Measurements from ENCODE around the gene OPRL1. TPM values are rescaled to one million over a fixed set of nuclear protein-coding genes. Genes with fewer than 3 reads are reported as not detected.
A peak's percentile ranks its signal among the peaks of the same experiment; 100 is the strongest.

The OPRL1 gene
- total RNA-seq, 3 donors from 2014 or later = 1.6 to 3.4 (median 2.3) TPM

DNA sequence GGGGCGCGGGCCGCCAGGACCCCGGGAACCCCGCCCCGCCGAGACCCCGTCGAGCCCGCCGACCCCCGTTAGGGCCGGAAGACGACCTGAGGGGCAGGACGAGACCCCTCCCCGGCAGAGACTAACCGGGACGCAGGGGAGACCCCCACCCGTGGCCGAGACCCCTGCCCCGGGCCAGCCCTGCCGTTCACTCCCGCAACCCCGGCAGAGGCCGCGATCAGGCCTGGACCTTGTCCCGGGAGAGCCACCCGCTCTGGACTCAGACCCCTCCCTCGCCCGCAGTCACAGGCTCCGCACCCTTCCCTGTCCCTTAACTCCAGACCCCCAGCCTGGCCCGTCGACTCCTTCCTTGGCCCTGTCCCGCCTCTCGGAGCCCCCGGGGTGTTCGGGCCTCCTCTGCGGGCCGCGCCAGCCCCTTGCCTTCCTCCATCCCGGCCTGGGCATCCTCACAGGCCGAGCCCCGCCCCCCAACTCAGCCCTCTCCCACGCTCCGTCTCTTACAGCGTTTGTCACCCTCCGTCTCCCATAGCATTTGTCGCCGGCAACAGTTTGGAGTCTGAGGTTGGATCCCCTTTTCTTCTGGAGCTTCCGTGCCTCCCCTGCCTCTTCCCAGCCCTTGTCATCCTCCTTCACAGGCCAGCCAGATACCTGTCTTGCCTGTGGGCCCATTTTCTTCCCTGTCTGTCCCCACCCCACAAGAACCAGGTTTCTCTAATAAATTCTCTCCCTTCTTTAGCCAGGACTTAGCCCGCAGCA, 16.3 kb upstream of the OPRL1 start:
- H3K4me3 ChIP-seq = peak overlapping the region; percentile 89 to 100 (median 92)
- H3K9me3 ChIP-seq = no peaks in the 10 kb centered on the region
- peak in 1 of 2 donors; percentile 40 for DNase-seq (ENCODE audit: low spot score in 2 of 2)
- no peaks in the 10 kb centered on the region for H3K36me3 ChIP-seq
- H3K27me3 ChIP-seq = no peaks in the 10 kb centered on the region
- H3K27ac ChIP-seq = peak overlapping the region; percentile 84 to 93
- intact Hi-C loops (cut with DNase I; ENCODE audit: low total_unique reads) = no loop called here
- H3K4me1 ChIP-seq = peaks cover 6 to 15% of the 10 kb centered on the region in 2 donors
- TF ChIP-seq POLR2A (IDR thresholded peaks at IDR 0.05) (no peak), POLR2AphosphoS5 (IDR thresholded peaks at IDR 0.05) (no peak)
- TF ChIP-seq, protein P1, sequence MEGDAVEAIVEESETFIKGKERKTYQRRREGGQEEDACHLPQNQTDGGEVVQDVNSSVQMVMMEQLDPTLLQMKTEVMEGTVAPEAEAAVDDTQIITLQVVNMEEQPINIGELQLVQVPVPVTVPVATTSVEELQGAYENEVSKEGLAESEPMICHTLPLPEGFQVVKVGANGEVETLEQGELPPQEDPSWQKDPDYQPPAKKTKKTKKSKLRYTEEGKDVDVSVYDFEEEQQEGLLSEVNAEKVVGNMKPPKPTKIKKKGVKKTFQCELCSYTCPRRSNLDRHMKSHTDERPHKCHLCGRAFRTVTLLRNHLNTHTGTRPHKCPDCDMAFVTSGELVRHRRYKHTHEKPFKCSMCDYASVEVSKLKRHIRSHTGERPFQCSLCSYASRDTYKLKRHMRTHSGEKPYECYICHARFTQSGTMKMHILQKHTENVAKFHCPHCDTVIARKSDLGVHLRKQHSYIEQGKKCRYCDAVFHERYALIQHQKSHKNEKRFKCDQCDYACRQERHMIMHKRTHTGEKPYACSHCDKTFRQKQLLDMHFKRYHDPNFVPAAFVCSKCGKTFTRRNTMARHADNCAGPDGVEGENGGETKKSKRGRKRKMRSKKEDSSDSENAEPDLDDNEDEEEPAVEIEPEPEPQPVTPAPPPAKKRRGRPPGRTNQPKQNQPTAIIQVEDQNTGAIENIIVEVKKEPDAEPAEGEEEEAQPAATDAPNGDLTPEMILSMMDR (IDR thresholded peaks at IDR 0.05) = no peak

DNA sequence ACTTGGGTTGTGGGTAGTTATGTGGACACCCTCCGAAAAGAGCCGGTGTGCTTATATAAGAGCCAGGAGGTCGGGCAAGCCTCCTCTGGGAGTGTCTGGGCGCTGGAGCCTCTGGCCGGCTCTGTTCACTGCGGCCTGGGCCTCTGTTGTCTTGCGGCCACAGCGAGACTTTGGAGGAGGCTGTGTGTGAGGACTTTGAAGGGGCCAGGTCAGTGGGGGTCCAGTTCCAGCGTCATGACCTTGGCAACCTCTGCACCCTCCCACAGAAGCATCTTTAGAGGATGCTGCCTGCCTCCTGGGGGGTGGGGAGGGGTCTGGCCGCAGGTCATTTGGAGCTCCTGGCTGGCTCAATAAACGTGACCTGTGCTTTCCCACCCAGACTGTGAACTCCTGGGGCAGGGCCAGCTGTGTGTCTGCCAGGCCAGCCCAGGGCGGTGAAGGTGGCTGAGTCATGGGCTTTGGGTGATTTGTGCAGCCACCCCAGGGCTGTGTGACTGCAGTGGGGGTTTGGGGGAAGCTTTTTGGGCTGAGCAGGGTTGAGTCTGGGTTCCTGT, 15.7 kb upstream of the OPRL1 start:
- no peak for DNase-seq (ENCODE audit: low spot score in 2 of 2)
- H3K36me3 ChIP-seq = no peaks in the 10 kb centered on the region
- peak overlapping the region; percentile 89 to 100 (median 92) for H3K4me3 ChIP-seq
- H3K9me3 ChIP-seq = no peaks in the 10 kb centered on the region
- intact Hi-C loops (cut with DNase I; ENCODE audit: low total_unique reads) = no loop called here
- H3K27ac ChIP-seq = peak overlapping the region; percentile 84 to 93
- no peaks in the 10 kb centered on the region for H3K27me3 ChIP-seq
- TF ChIP-seq POLR2AphosphoS5 (IDR thresholded peaks at IDR 0.05) (no peak), POLR2A (IDR thresholded peaks at IDR 0.05) (no peak)
- TF ChIP-seq, protein P1 (IDR thresholded peaks at IDR 0.05) = no peak
- H3K4me1 ChIP-seq = peaks cover 6 to 15% of the 10 kb centered on the region in 2 donors

DNA sequence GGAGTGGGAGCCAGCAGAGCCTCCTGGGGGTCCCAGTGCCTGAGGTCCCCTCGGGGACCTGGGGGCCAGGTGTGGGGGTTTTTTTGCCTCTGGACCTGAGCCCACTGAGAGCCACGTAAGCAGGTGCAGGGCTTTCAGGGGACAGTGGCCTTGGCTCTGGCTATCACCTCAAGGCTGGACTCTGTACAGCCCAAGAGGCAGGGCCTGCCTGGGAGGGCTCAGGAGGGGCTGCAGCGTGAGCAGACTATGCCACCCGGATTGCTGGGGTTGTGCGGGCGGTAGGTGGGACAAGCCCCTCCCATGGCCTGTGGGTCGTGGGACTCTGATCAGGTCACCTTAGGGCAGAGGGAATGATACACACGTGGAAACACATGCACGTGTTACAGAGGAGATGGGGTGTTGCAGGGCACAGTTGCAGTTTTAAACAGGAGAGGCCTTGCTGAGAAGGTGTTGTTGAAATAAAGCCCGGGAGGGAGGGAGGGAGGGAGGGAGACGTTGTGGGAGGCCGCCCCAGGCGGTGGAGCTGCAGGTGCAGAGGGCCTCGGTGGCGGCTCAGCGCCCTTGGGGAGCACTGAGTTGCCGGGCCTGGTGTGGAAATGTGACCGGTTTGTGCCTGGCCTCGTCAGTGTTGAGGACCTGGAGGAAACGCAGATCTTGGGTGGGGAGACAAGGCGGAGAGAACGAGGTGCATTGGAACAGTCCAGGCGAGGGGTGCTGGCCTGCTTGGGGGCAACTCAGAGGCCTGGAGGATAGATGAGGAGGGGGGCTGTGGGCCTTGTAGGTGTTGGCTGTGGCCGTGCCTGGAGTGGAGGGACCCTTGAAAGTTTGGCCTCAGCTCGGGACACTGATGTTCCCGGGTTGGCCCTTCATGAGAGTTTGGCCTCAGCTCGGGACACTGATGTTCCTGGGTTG, 14.6 kb upstream of the OPRL1 start:
- TF ChIP-seq, protein P1 (IDR thresholded peaks at IDR 0.05) = no peak
- no peak for TF ChIP-seq POLR2AphosphoS5 (IDR thresholded peaks at IDR 0.05)
- no peak for TF ChIP-seq POLR2A (IDR thresholded peaks at IDR 0.05)

DNA sequence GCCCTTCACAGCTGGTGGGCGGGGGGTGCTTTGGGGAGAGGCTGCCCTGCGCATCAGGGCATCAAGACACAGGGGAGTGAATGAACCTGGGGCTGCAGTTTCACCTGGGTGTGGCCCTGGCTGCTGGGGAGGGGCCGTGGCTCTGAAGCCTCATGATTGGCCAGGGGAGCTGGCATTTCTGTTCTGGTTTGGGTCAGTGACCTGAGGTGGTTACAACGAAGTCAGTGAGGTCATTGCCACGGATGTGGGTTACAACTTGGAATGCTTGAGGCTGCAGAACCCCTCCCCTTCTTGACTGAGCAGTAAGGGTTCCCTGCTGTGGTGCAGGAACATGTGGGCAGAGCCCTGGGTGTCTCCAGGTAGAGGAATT, 13.9 kb upstream of the OPRL1 start:
- no peak for DNase-seq (ENCODE audit: low spot score in 2 of 2)
- Histone ChIP-seq H3K27me3 (no peaks in the 10 kb centered on the region), H3K36me3 (no peaks in the 10 kb centered on the region), H3K4me1 (peaks cover 6 to 15% of the 10 kb centered on the region in 2 donors), H3K9me3 (no peaks in the 10 kb centered on the region), H3K27ac (no peak overlapping the region), H3K4me3 (no peak overlapping the region)
- TF ChIP-seq POLR2AphosphoS5 (IDR thresholded peaks at IDR 0.05) (no peak), POLR2A (IDR thresholded peaks at IDR 0.05) (no peak)
- TF ChIP-seq, protein P1 (IDR thresholded peaks at IDR 0.05) = no peak
- intact Hi-C loops (cut with DNase I; ENCODE audit: low total_unique reads) = no loop called here

More for the DNA sequence above, 14.6 kb upstream of the OPRL1 start:
- no peak overlapping the region for H3K4me3 ChIP-seq
- no peaks in the 10 kb centered on the region for H3K36me3 ChIP-seq
- peaks cover 6 to 15% of the 10 kb centered on the region in 2 donors for H3K4me1 ChIP-seq
- intact Hi-C loops (cut with DNase I; ENCODE audit: low total_unique reads) = no loop called here
- H3K9me3 ChIP-seq = no peaks in the 10 kb centered on the region
- H3K27ac ChIP-seq = peak overlapping the region in 1 of 2 donors; percentile 3
- no peaks in the 10 kb centered on the region for H3K27me3 ChIP-seq
- DNase-seq (ENCODE audit: low spot score in 2 of 2) = no peak

Data from breast epithelium (tissue), 4 donors.